ENCODE data around the gene FUT2.
"Not testable (repeated sequence)": the region's sequence is repeated elsewhere in the genome, so short reads cannot be mapped to it uniquely, and the experiment has no call there.

FUT2 gene

GRCh38 chr19:48702701-48703100, 6.9 kb downstream of the FUT2 start:
- DNase-seq (ENCODE audit: low read depth), result no peak

- DNase-seq (ENCODE audit: low read depth), result no peak
These were observed 7.5 kb downstream of the FUT2 start for GRCh38 chr19:48703316-48703715.

GRCh38 chr19:48705431-48705830, 9.7 kb downstream of the FUT2 start:
- DNase-seq (ENCODE audit: low read depth), result no peak

- no peak for DNase-seq (ENCODE audit: low read depth)
These were observed 12.7 kb downstream of the FUT2 start for GRCh38 chr19:48708471-48708870.

GRCh38 chr19:48711106-48711662, 15.4 kb downstream of the FUT2 start:
- DNase-seq (ENCODE audit: low read depth), result no peak

GRCh38 chr19:48713041-48713863, 17.5 kb downstream of the FUT2 start:
- DNase-seq (ENCODE audit: low read depth), result no peak

GRCh38 chr19:48713864-48714755, 18.3 kb downstream of the FUT2 start:
- DNase-seq (ENCODE audit: low read depth), result peak; percentile 96

GRCh38 chr19:48714759-48715675, 19.2 kb downstream of the FUT2 start:
- no peak for DNase-seq (ENCODE audit: low read depth)

GRCh38 chr19:48715681-48716171, 20.0 kb downstream of the FUT2 start:
- DNase-seq (ENCODE audit: low read depth), result no peak

- no peak for DNase-seq (ENCODE audit: low read depth)
These were observed 21.0 kb downstream of the FUT2 start for GRCh38 chr19:48716562-48717291.

- DNase-seq (ENCODE audit: low read depth), result not testable (repeated sequence)
These were observed 22.3 kb downstream of the FUT2 start for GRCh38 chr19:48718106-48718505.

- no peak for DNase-seq (ENCODE audit: low read depth)
These were observed 23.0 kb downstream of the FUT2 start for GRCh38 chr19:48718711-48719231.

- DNase-seq (ENCODE audit: low read depth), result no peak
These were observed 23.7 kb downstream of the FUT2 start, which contains the start of gene MAMSTR for GRCh38 chr19:48719263-48720171. Gene MAMSTR (minus strand): TSS chr19:48719725. CDS start chr19:48719031, 694 bp downstream.

GRCh38 chr19:48720251-48720612, 24.5 kb downstream of the FUT2 start:
- no peak for DNase-seq (ENCODE audit: low read depth)

- peak; percentile 91 for DNase-seq (ENCODE audit: low read depth)
These were observed 25.0 kb downstream of the FUT2 start for GRCh38 chr19:48720613-48721296.

- no peak for DNase-seq (ENCODE audit: low read depth)
These were observed 26.5 kb downstream of the FUT2 start for GRCh38 chr19:48722196-48722708.

- DNase-seq (ENCODE audit: low read depth), result no peak
These were observed 29.3 kb downstream of the FUT2 start for GRCh38 chr19:48724796-48725753.

Measured in activated T-cell treated with anti-CD3 and anti-CD28 coated beads for 24 hours (primary cell).